Loucy (cell line): ENCODE results near the gene ZNF681.
A peak's percentile ranks its signal among the peaks of the same experiment; 100 is the strongest.

Experiments used
- EZH2phosphoT487 ChIP-seq: fragments of 200-600 bp; IDR thresholded peaks from 2 replicates; pipeline ENCODE4 v1.6.1; 2018; ENCODE audit warnings: antibody characterized with exemption, mild to moderate bottlenecking, moderate library complexity, borderline replicate concordance
- TF ChIP-seq, protein P1 (sequence below): fragments of 200-600 bp; sonication (generic); conservative IDR thresholded peaks from 2 replicates; pipeline ENCODE4 v1.5.1; 2014; ENCODE audit warnings: mild to moderate bottlenecking, antibody characterized with exemption, low read length

DNA sequence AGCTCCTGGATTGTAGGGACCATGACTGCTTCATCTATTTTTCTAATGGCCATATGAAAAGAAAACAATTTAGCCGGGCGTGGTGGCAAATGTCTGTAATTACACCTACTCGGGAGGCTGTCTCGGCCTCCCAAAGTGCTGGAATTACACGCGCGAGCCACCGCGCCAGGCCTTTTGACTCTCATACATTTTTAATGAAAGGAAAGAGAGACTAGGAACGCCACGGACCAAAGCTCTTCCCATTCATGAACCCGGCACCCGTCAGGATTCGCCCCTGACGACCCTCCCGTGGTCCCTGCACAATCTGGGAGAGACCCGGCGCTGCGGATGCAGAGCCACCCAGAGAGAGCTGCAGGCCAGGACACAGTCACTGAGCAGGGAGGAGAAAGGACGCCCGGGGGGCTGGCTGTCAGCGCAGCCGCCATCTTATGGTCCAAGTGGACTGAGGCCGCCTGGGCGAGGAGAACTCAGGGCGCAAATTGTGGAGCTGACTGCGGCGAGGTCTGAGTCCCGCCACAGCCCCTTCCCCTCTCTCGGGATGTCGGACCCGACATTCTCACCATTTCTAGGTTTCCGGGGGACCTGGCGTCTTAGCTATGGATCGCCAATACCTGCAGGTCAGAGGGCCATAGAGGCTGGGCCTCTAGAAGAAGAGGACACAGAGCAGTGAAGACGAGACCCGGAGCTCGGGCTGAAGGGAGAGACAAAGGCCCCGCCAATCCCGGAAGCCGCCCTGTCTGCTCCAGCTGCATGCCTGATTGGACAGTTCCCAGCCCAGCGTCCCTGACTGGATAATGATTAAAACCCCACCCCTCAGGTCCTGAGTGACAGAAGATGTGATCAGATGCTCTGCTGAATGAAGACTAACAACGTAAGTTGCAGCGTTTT, at the start of gene ZNF681:
- TF ChIP-seq, protein P1, sequence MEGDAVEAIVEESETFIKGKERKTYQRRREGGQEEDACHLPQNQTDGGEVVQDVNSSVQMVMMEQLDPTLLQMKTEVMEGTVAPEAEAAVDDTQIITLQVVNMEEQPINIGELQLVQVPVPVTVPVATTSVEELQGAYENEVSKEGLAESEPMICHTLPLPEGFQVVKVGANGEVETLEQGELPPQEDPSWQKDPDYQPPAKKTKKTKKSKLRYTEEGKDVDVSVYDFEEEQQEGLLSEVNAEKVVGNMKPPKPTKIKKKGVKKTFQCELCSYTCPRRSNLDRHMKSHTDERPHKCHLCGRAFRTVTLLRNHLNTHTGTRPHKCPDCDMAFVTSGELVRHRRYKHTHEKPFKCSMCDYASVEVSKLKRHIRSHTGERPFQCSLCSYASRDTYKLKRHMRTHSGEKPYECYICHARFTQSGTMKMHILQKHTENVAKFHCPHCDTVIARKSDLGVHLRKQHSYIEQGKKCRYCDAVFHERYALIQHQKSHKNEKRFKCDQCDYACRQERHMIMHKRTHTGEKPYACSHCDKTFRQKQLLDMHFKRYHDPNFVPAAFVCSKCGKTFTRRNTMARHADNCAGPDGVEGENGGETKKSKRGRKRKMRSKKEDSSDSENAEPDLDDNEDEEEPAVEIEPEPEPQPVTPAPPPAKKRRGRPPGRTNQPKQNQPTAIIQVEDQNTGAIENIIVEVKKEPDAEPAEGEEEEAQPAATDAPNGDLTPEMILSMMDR, result peak; percentile 30; the same call in 1 of the 2 replicates
- TF ChIP-seq EZH2phosphoT487, result no peak
